HCT116 (cell line): Measurements from ENCODE around the gene EGFLAM. TPM values are rescaled to one million over a fixed set of nuclear protein-coding genes. Genes with fewer than 3 reads are reported as not detected.

Experiments
- ATAC-seq: fragments of 200-7000 bp; cut with Tn5 transposase; 2 replicates; pipeline ENCODE4 v1.9.1; 2020; ENCODE audit warnings: mild to moderate bottlenecking, moderate library complexity
- BruUV-seq: library from RNA; stranded (reverse); fragments of 400-500 nt; replicated peaks from 2 replicates; lab custom pipeline; 2021; lab: Mats Ljungman, UMichigan
- CTCF ChIA-PET: fragments of 300-600 bp; sonication (Branson Sonifier 250); formaldehyde crosslinking; loops from one replicate; lab custom pipeline; 2021; ENCODE audit warnings: antibody characterized with exemption; lab: Charles Lee
- POLR2A ChIA-PET: fragments of 300-600, 350-600 bp; sonication (Branson Sonifier 250); formaldehyde crosslinking; loops from one replicate; lab custom pipeline; 2021; ENCODE audit warnings: antibody characterized with exemption; lab: Charles Lee
- RAD21 ChIA-PET, 2 experiments: fragments of 300-600 bp; sonication (Branson Sonifier 250); formaldehyde crosslinking; loops; one replicate each; lab custom pipeline; 2023; ENCODE audit warnings: low total read pairs in 2 of 2; ENCODE audit not compliant: uncharacterized antibody in 2 of 2, unreplicated experiment in 2 of 2, low non-redundant PET in 1 of 2; lab: Charles Lee
- DNase-seq: peaks from one replicate; pipeline ENCODE4 v3.0.0-alpha.2; 2010; ENCODE audit warnings: low read depth, low spot score
- H2AFZ ChIP-seq: fragments of 200-600 bp; shearing (Covaris generic), sonication (generic); 2 replicates; pipeline ENCODE4 v1.6.1; 2017; ENCODE audit warnings: low read depth, mixed run types, mixed read lengths, antibody characterized with exemption, low read length; ENCODE audit not compliant: poor library complexity, severe bottlenecking
- H3K27ac ChIP-seq: 2 replicates; pipeline ENCODE4 v1.5.1; 2012; ENCODE audit warnings: low read depth, low read length
- H3K27me3 ChIP-seq: fragments of 200-600 bp; sonication (generic); 2 replicates; pipeline ENCODE4 v1.6.1; 2016; ENCODE audit warnings: mixed run types, low read length, mixed read lengths; ENCODE audit not compliant: insufficient read depth
- H3K36me3 ChIP-seq, 2 experiments: fragments of 200-500 bp in 1 of 2; fragments of 200-600 bp in 1 of 2; sonication (Bioruptor generic) in 1 of 2; sonication (generic) in 1 of 2; 2 replicates each; pipeline versions ENCODE4 v1.5.1 to v1.6.1; 2014 to 2016; ENCODE audit warnings: low read length in 2 of 2, inconsistent platforms in 1 of 2, mixed read lengths in 1 of 2, mixed run types in 1 of 2; ENCODE audit not compliant: insufficient read depth in 2 of 2, control insufficient read depth in 1 of 2
- H3K4me1 ChIP-seq, 2 experiments: fragments of 200-600 bp in 1 of 2; sonication (generic) in 1 of 2; 2 replicates each; pipeline versions ENCODE4 v1.5.1 to v1.6.1; 2012 to 2017; ENCODE audit warnings: low read length in 2 of 2, inconsistent platforms in 1 of 2, mild to moderate bottlenecking in 1 of 2, mixed read lengths in 1 of 2, mixed run types in 1 of 2, moderate library complexity in 1 of 2; ENCODE audit not compliant: insufficient read depth in 2 of 2, control insufficient read depth in 1 of 2
- H3K4me2 ChIP-seq: fragments of 200-600 bp; sonication (generic); 2 replicates; pipeline ENCODE4 v1.6.1; 2017; ENCODE audit warnings: mixed run types, low read length, mixed read lengths
- H3K4me3 ChIP-seq, 2 experiments: fragments of 200-600 bp in 1 of 2; sonication (generic) in 1 of 2; replicated peaks in 1 of 2; 2 replicates each; pipeline ENCODE4 v1.5.1; 2011 to 2016; ENCODE audit warnings: low read length in 2 of 2, control low read depth in 1 of 2, low read depth in 1 of 2, mild to moderate bottlenecking in 1 of 2, mixed read lengths in 1 of 2, mixed run types in 1 of 2
- H3K79me2 ChIP-seq: fragments of 200-600 bp; sonication (generic); 2 replicates; pipeline ENCODE4 v1.6.1; 2017; ENCODE audit warnings: mild to moderate bottlenecking, mixed run types, low read length, moderate library complexity, mixed read lengths; ENCODE audit not compliant: insufficient read depth
- H3K9ac ChIP-seq: fragments of 200-600 bp; sonication (generic); 2 replicates; pipeline ENCODE4 v1.6.1; 2016; ENCODE audit warnings: low read length, mixed read lengths
- H3K9me2 ChIP-seq: fragments of 200-600 bp; sonication (generic), shearing (Covaris generic); 2 replicates; pipeline ENCODE4 v1.6.1; 2017; ENCODE audit warnings: mixed run types, mild to moderate bottlenecking, moderate library complexity; ENCODE audit not compliant: insufficient read depth
- H3K9me3 ChIP-seq, 2 experiments: fragments of 200-500 bp in 1 of 2; fragments of 200-600 bp in 1 of 2; sonication (Bioruptor generic) in 1 of 2; sonication (generic) in 1 of 2; 2 replicates each; pipeline ENCODE4 v1.6.1; 2014 to 2017; ENCODE audit warnings: low read length in 2 of 2, mixed read lengths in 2 of 2, inconsistent platforms in 1 of 2, low read depth in 1 of 2, mild to moderate bottlenecking in 1 of 2, mixed run types in 1 of 2, moderate library complexity in 1 of 2; ENCODE audit not compliant: control insufficient read depth in 1 of 2, insufficient read depth in 1 of 2
- H4K20me1 ChIP-seq: fragments of 200-600 bp; sonication (generic), shearing (Covaris generic); 2 replicates; pipeline ENCODE4 v1.6.1; 2017; ENCODE audit warnings: mixed run types, mild to moderate bottlenecking, moderate library complexity; ENCODE audit not compliant: insufficient read depth
- CEBPB ChIP-seq: IDR thresholded peaks from 2 replicates; pipeline ENCODE4 v1.6.1; 2012; ENCODE audit warnings: low read depth
- EGR1 ChIP-seq: IDR thresholded peaks from 2 replicates; pipeline ENCODE4 v1.6.1; 2012; ENCODE audit warnings: low read depth
- EZH2 ChIP-seq: fragments of 200-600 bp; sonication (generic); IDR thresholded peaks from 2 replicates; pipeline ENCODE4 v1.6.1; 2017; ENCODE audit warnings: antibody characterized with exemption, mixed run types
- EZH2phosphoT487 ChIP-seq: fragments of 200-600 bp; IDR thresholded peaks from 2 replicates; pipeline ENCODE4 v1.6.1; 2018; ENCODE audit warnings: antibody characterized with exemption, borderline replicate concordance
- JUND ChIP-seq: IDR thresholded peaks from 2 replicates; pipeline ENCODE4 v1.6.1; 2012
- POLR2AphosphoS5 ChIP-seq: IDR thresholded peaks from 2 replicates; pipeline ENCODE4 v1.6.1; 2011; ENCODE audit warnings: mild to moderate bottlenecking, low read depth, low read length, moderate library complexity
- YY1 ChIP-seq: IDR thresholded peaks from 2 replicates; pipeline ENCODE4 v1.6.1; 2011; ENCODE audit warnings: low read length, low read depth, moderate library complexity, mild to moderate bottlenecking; ENCODE audit not compliant: insufficient replicate concordance; ENCODE audit errors: extremely low read depth
- ZFX ChIP-seq: fragments of 450-650 bp; IDR thresholded peaks from 2 replicates; pipeline ENCODE4 v1.6.1; 2017
- ZNF274 ChIP-seq: fragments of 200-500 bp; sonication (Bioruptor generic); IDR thresholded peaks from 2 replicates; pipeline ENCODE4 v1.6.1; 2014; ENCODE audit warnings: mild to moderate bottlenecking, low read depth, low read length, inconsistent platforms
- intact Hi-C: fragments of 100-400 bp; cut with micrococcal nuclease; formaldehyde crosslinking; loops from 2 replicates; pipeline ENCODE4 v1.10.0; 2022
- total RNA-seq: library from RNA; stranded (reverse); gene quantifications from one replicate; pipeline ENCODE4 v1.2.1, GENCODE V29; 2021; ENCODE audit not compliant: unreplicated experiment
- TF ChIP-seq, protein P1 (sequence below), 3 experiments: fragments of 200-600 bp in 1 of 3; sonication (generic) in 1 of 3; IDR thresholded peaks in 2 of 3; conservative IDR thresholded peaks in 1 of 3; 2 replicates each; pipeline ENCODE4 v1.5.1; 2012 to 2017; ENCODE audit warnings: low read depth in 2 of 3, low read length in 2 of 3, antibody characterized with exemption in 1 of 3, borderline replicate concordance in 1 of 3, control low read depth in 1 of 3, mild to moderate bottlenecking in 1 of 3, mixed read lengths in 1 of 3, mixed run types in 1 of 3, moderate library complexity in 1 of 3; ENCODE audit not compliant: insufficient read depth in 1 of 3

The EGFLAM gene
- total RNA-seq, 1 experiment from 2014 or later = not detected

DNA sequence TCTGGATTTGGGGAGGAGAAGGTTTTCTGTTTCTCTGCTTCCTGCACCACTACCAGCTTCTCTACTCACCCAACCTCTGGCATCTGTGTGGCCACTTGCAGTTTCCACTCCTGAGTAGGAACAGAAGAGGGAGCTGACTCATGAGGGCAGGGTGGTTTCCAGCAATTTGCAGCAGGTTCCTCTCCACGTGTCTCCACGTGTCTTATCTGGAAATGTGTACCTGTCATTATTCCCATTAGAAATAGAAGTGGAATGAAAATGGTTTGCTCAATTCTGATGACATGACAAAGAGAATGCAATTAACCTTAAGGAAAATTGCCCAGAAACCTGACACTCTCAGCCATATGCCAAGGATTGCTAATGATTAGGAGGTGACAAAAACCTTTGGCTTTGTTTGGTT, 33.0 kb downstream of the EGFLAM start:
- BruUV-seq = no TSS peak
- CTCF ChIA-PET = no interaction called here
- Histone ChIP-seq H3K36me3 (no peaks in the 10 kb centered on the region), H3K4me2 (no peak overlapping the region), H4K20me1 (no peaks in the 10 kb centered on the region), H3K9ac (no peak overlapping the region), H3K27me3 (peaks cover 4% of the 10 kb centered on the region; the same call in 1 of the 2 replicates), H3K4me3 (no peak overlapping the region), H3K4me1 (no peaks in the 10 kb centered on the region), H3K9me3 (no peaks in the 10 kb centered on the region), H2AFZ (no peak overlapping the region), H3K9me2 (no peaks in the 10 kb centered on the region), H3K27ac (no peak overlapping the region), H3K79me2 (no peaks in the 10 kb centered on the region)
- RAD21 ChIA-PET = no interaction called here
- no peak for DNase-seq
- intact Hi-C loops = no loop called here
- no peak for ATAC-seq
- TF ChIP-seq ZFX (no peak), EGR1 (no peak), YY1 (no peak), JUND (no peak), CEBPB (no peak), EZH2phosphoT487 (no peak), EZH2 (no peak), POLR2AphosphoS5 (no peak)
- POLR2A ChIA-PET = no interaction called here

DNA sequence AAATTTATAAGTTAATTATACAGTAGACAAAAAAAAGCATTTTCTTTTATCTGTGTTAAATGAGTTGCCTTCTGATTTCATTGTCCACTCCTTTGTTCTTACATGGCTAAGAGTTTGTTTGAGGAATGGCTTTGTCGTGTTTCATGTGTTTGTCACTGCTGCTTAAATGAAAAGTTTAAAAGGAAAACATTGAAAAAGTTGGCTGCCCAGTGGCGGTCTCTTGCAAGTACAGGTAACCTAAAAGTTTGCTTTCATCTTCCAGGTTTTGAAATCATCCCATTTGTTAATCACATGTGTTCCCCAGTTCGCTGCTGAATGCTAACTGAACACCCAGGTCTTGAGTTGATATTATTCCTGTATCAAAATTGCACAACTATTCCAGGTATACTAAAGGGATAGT, 33.9 kb downstream of the EGFLAM start:
- no peak for ATAC-seq
- H3K4me3 ChIP-seq = no peak overlapping the region
- no peaks in the 10 kb centered on the region; the same call in 1 of the 2 replicates for H3K27me3 ChIP-seq
- no peak for DNase-seq
- ChIA-PET RAD21 (no interaction called here), CTCF (no interaction called here), POLR2A (no interaction called here)
- no peak overlapping the region for H2AFZ ChIP-seq
- intact Hi-C loops = no loop called here
- H3K9me3 ChIP-seq = no peaks in the 10 kb centered on the region
- H3K4me1 ChIP-seq = no peaks in the 10 kb centered on the region
- BruUV-seq = no TSS peak
- H3K9me2 ChIP-seq = no peaks in the 10 kb centered on the region
- H3K36me3 ChIP-seq = no peaks in the 10 kb centered on the region
- no peak overlapping the region for H3K27ac ChIP-seq
- H3K4me2 ChIP-seq = no peak overlapping the region
- TF ChIP-seq, protein P1, sequence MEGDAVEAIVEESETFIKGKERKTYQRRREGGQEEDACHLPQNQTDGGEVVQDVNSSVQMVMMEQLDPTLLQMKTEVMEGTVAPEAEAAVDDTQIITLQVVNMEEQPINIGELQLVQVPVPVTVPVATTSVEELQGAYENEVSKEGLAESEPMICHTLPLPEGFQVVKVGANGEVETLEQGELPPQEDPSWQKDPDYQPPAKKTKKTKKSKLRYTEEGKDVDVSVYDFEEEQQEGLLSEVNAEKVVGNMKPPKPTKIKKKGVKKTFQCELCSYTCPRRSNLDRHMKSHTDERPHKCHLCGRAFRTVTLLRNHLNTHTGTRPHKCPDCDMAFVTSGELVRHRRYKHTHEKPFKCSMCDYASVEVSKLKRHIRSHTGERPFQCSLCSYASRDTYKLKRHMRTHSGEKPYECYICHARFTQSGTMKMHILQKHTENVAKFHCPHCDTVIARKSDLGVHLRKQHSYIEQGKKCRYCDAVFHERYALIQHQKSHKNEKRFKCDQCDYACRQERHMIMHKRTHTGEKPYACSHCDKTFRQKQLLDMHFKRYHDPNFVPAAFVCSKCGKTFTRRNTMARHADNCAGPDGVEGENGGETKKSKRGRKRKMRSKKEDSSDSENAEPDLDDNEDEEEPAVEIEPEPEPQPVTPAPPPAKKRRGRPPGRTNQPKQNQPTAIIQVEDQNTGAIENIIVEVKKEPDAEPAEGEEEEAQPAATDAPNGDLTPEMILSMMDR (IDR thresholded peaks at IDR 0.05 in 2 of 3, conservative IDR thresholded peaks at IDR 0.05 in 1 of 3; ENCODE audit: borderline replicate concordance in 1 of 3, insufficient read depth in 1 of 3, low read depth in 2 of 3, low read length in 2 of 3) = 0 out of 6 replicates have a peak, but pooled peaks of 1 of the 3 experiments have one; percentile 8
- no peak for TF ChIP-seq ZNF274
- no peaks in the 10 kb centered on the region for H3K79me2 ChIP-seq
- no peak overlapping the region for H3K9ac ChIP-seq
- no peaks in the 10 kb centered on the region for H4K20me1 ChIP-seq
